Body of pancreas (tissue), 4 donors: ENCODE results near the gene ENTPD2.

Experiments
- POLR2A ChIP-seq, 3 donors: fragments of 450-650 bp; IDR thresholded peaks; one replicate each; pipeline ENCODE4 v1.6.1; 2016; ENCODE audit warnings: antibody characterized with exemption in 3 of 3, mild to moderate bottlenecking in 2 of 3
- TF ChIP-seq, protein P1 (sequence below), 7 experiments: fragments of 450-650 bp in 4 of 7; fragments of 200-600 bp in 3 of 7; sonication (generic) in 3 of 7; IDR thresholded peaks; one replicate each; pipeline ENCODE4 v1.5.1; 2016 to 2019; ENCODE audit warnings: antibody characterized with exemption in 7 of 7

DNA sequence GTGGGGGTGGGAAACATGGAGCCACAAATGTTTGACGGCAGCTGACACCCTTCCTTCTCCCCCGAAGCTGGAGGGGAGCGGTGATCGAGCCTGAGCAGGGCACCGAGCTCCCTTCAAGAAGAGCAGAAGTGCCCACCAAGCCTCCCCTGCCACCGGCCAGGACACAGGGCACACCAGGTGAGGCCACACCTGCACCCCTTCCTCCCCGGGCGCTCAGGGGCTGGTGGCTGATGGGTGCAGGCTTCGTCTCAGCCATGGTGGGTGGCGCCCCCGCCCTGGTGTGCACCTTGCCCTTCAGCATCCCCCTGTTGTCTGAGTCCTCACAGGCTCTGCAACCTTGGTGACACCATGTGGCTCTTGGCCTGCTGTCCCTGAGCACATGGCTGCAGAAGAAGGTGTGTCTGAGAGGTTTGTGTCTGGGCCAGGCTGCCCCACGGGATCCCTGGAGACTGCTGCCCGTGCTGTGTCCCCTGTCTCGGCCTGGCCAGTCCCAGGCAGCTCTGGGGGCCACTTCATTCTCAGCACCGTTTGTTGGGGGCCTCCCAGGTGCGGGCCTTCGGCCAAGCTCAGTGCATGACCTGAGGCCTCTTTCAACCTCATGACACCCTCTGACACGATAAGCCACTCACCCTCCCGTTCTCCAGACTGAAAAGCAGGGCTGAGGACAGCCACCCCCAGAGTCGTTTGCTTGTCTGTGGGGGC, 44.1 kb upstream of the ENTPD2 start:
- TF ChIP-seq, protein P1, sequence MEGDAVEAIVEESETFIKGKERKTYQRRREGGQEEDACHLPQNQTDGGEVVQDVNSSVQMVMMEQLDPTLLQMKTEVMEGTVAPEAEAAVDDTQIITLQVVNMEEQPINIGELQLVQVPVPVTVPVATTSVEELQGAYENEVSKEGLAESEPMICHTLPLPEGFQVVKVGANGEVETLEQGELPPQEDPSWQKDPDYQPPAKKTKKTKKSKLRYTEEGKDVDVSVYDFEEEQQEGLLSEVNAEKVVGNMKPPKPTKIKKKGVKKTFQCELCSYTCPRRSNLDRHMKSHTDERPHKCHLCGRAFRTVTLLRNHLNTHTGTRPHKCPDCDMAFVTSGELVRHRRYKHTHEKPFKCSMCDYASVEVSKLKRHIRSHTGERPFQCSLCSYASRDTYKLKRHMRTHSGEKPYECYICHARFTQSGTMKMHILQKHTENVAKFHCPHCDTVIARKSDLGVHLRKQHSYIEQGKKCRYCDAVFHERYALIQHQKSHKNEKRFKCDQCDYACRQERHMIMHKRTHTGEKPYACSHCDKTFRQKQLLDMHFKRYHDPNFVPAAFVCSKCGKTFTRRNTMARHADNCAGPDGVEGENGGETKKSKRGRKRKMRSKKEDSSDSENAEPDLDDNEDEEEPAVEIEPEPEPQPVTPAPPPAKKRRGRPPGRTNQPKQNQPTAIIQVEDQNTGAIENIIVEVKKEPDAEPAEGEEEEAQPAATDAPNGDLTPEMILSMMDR (IDR thresholded peaks at IDR 0.05) = no peak
- TF ChIP-seq POLR2A (IDR thresholded peaks at IDR 0.05) = no peak
